HFF-Myc (cell line): ENCODE results near the gene ANKRD12.

Experiments
- DNase-seq: peaks from one replicate; pipeline ENCODE4 v3.0.0-alpha.2; 2011; ENCODE audit warnings: low read depth; ENCODE audit errors: extremely low read depth
- H3K4me3 ChIP-seq: replicated peaks from 2 replicates; pipeline ENCODE4 v1.5.1; 2011; ENCODE audit warnings: low read depth, mild to moderate bottlenecking, control low read depth, low read length
- CTCF ChIP-seq: IDR thresholded peaks from 2 replicates; pipeline ENCODE4 v1.5.1; 2012; ENCODE audit warnings: mild to moderate bottlenecking, low read depth, low read length, control low read depth; ENCODE audit errors: missing control alignments

Gene ANKRD12

GRCh38 chr18:9226463-9226862, 89.9 kb downstream of the ANKRD12 start:
- no peak for TF ChIP-seq CTCF
- no peak overlapping the region for H3K4me3 ChIP-seq
- no peak for DNase-seq

- DNase-seq: no peak
- no peak overlapping the region for H3K4me3 ChIP-seq
Observed at GRCh38 chr18:9231852-9232486, 95.4 kb downstream of the ANKRD12 start.

GRCh38 chr18:9232977-9233376, 96.4 kb downstream of the ANKRD12 start:
- H3K4me3 ChIP-seq: no peak overlapping the region
- no peak for TF ChIP-seq CTCF
- no peak for DNase-seq

More at GRCh38 chr18:9231852-9232486, 95.4 kb downstream of the ANKRD12 start:
- TF ChIP-seq CTCF: no peak

GRCh38 chr18:9233771-9234440, 97.3 kb downstream of the ANKRD12 start:
- no peak overlapping the region for H3K4me3 ChIP-seq
- TF ChIP-seq CTCF: no peak
- no peak for DNase-seq

GRCh38 chr18:9234528-9234927, 97.9 kb downstream of the ANKRD12 start:
- no peak for TF ChIP-seq CTCF
- H3K4me3 ChIP-seq: no peak overlapping the region
- no peak for DNase-seq

GRCh38 chr18:9237981-9238380, 101.4 kb downstream of the ANKRD12 start:
- H3K4me3 ChIP-seq: no peak overlapping the region
- TF ChIP-seq CTCF: no peak
- no peak for DNase-seq

- no peak overlapping the region for H3K4me3 ChIP-seq
- no peak for TF ChIP-seq CTCF
- no peak for DNase-seq
Observed at GRCh38 chr18:9239720-9240119, 103.1 kb downstream of the ANKRD12 start.
